Measurements from ENCODE around the gene POMP.
A peak's percentile ranks its signal among the peaks of the same experiment; 100 is the strongest.

The POMP gene
- 35.6 to 48.4 (median 47.1) reads per million in 4 donors for total RNA-seq

GRCh38 chr13:28658796-28659620 is at the start of gene POMP:
POMP (plus strand) TSS chr13:28659130; CDS start chr13:28659185, 55 bp downstream.
- peak; percentile 81 to 92 (median 88) for DNase-seq

- no peak for DNase-seq
Observed at GRCh38 chr13:28609381-28609780, 49.5 kb upstream of the POMP start.

- DNase-seq: no peak
Observed at GRCh38 chr13:28609926-28610325, 49.0 kb upstream of the POMP start.

GRCh38 chr13:28610996-28611395 is 47.9 kb upstream of the POMP start:
- peak in 1 of 5 donors; percentile 51 for DNase-seq

GRCh38 chr13:28611654-28612131 is 47.2 kb upstream of the POMP start:
- DNase-seq: peak in 1 of 5 donors; percentile 65

GRCh38 chr13:28613562-28613961 is 45.4 kb upstream of the POMP start:
- DNase-seq: no peak

- no peak for DNase-seq
Observed at GRCh38 chr13:28615916-28616446, 42.9 kb upstream of the POMP start.

- DNase-seq: no peak
Observed at GRCh38 chr13:28618230-28618994, 40.5 kb upstream of the POMP start.

- DNase-seq: no peak
Observed at GRCh38 chr13:28620011-28620830, 38.7 kb upstream of the POMP start.

- no peak for DNase-seq
Observed at GRCh38 chr13:28621449-28621848, 37.5 kb upstream of the POMP start.

GRCh38 chr13:28622286-28622685 is 36.6 kb upstream of the POMP start:
- no peak for DNase-seq

GRCh38 chr13:28623782-28624706 is 34.9 kb upstream of the POMP start:
- no peak for DNase-seq

GRCh38 chr13:28624707-28625432 is 34.1 kb upstream of the POMP start:
- DNase-seq: no peak

GRCh38 chr13:28626266-28626665 is 32.7 kb upstream of the POMP start:
- no peak for DNase-seq

GRCh38 chr13:28628241-28628640 is 30.7 kb upstream of the POMP start:
- no peak for DNase-seq

- DNase-seq: no peak
Observed at GRCh38 chr13:28630869-28631268, 28.1 kb upstream of the POMP start.

- DNase-seq: no peak
Observed at GRCh38 chr13:28631801-28632200, 27.1 kb upstream of the POMP start.

GRCh38 chr13:28636069-28636468 is 22.9 kb upstream of the POMP start:
- DNase-seq: no peak

- peak in 2 of 5 donors; percentile 21 to 64 for DNase-seq
Observed at GRCh38 chr13:28636677-28637317, 22.1 kb upstream of the POMP start.

GRCh38 chr13:28637714-28638355 is 21.1 kb upstream of the POMP start:
- no peak for DNase-seq
